Stimulated activated CD4-positive, alpha-beta T cell treated with anti-CD3 and anti-CD28 coated beads, TNF-alpha, amount 100 ng/mL, for 4 hours (primary cell): ENCODE measurements around the gene BLM.

ENCODE experiments used
- DNase-seq, 3 experiments: peaks; one replicate each; pipeline ENCODE4 v3.0.0-alpha.2; 2020; ENCODE audit warnings: low read depth in 3 of 3

The BLM gene

DNA sequence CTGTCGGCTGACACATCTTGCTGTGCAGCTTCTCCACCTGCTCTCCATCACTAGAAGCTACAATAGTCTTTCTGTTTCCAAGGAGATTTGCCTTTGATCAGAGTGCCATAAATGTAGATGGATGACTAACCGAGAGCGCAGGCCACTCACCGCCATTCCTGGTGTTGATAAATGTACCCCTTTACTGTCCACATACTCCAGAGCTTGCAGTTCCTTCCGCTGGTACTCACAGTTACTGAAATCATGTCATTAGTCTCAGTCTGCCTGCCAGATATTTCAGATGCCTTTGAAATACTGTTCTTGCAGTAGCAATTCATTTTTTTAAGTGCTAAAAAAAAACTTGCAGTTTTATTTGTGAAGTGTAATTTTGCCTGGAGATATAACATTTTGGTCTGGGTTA is 72.3 kb downstream of the BLM start:
- DNase-seq = no peak

DNA sequence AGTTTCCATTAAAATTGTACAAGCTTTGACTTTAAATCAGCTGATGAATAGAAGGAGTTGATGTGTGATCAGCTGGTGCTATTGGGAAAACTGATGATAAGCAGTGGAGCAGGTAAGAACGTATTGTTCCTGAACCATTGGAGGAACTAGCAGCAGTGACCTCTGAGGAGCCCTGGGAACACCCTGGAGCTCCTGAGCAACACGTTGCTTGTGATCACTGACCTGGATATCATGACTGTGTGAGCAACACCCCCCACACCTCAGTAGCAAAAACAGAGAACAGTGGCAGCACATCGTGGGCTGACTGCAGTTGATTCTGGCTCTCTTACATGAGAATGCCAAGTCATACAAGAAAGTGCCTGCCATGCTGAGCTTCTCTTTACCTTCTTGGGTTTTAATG is 72.9 kb downstream of the BLM start:
- DNase-seq = no peak

DNA sequence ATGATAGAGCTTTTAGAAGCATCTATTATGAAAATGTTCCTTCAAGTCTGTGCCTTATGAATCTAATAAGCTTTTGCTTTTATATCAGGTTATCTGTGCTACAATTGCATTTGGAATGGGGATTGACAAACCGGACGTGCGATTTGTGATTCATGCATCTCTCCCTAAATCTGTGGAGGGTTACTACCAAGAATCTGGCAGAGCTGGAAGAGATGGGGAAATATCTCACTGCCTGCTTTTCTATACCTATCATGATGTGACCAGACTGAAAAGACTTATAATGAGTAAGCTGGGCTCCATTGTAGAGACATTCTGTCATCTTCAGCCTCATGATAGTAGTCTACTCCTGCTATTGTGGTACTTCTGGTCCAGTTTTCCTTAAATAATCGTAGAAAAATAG is 73.4 kb downstream of the BLM start:
- DNase-seq = no peak

DNA sequence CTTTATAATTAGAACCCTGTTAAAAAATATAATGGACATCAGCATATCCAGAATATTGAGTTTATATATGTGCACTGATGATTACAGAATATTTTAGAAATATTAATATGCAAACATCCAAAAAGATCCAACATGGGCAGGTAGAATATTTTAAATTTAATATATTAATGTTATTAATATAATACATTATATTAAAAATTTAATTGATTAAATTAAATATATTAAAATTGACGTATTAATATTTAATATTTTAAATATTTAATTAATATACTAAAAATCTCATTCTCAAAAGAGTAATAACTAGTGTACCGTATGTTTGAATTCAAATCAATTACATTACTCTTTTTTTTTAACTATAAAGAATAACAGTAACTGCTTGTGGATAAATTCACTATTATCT is 77.4 kb downstream of the BLM start:
- DNase-seq = no peak

DNA sequence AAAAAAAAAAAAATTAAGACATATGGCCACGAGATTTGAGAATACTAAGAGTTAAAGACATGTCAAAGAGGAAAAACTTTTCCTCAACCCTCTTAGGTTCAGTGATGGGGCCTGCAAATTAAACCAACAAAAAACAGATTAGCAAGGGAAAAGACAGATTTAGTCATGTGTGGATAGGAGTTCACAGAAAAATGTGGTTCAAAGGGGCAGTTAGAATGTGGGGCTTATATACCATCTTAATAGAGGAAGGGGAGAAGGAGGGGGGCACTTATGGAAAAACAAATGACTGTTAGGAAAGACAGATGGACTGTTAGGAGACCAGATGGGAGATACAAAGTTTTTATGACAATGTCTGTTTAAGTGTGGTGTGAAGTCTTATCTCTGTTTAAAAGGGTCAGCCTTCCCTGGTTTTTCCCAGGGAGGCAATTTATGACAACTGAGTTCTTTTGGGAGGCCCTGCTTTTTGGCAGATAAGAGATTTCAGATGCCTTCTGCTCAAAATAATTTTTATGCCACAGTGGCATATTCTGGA is 82.6 kb downstream of the BLM start:
- no peak for DNase-seq

DNA sequence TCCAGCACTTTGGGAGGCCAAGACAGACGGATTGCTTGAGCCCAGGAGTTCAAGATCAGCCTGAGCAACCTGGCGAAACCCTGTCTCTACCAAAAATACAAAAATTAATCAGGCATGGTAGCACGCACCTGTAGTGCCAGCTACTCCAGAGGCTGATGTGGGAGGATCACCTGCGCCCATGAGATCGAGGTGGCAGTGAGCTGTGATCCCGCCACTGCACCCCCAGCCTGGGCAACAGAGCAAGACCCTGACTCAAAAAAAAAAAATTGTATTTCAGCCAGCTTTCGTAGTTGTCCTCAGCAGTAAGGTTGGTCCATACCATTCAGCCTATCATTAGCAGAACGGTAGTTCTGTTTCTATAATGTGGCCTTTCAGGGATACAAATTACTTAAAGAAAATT is 84.7 kb downstream of the BLM start:
- no peak for DNase-seq

DNA sequence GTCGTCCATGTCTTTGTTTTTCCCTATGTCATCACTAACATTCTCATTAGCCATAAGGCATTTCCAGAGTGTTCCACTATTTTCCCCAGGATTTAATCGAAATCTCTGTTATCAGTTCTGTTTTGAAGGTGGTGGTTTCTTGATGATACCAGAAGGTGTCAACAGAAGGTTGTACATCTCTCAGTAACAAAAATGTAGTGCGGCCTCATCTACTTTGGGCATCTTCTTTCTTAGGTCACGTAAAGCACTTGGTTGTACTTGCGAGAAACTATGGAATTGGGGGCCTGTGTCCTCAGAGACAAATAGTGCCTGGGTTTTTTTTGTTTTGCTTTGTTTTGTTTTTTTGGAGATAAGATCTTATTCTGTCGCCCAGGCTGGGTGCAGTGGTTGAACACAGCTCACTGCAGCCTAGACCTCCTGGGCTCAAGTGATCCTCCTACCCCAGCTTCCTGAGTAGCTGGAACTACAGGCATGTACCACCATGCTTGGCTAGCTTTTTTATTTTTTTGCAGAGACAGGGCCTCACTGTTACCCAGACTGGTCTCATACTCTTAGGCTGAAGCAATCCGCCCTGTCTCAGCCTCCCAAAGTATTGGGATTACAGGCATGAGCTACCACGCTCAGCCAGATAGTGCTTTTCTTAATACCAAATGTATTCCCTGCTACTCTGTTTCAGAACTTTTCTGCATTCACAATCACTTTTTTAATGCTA is 90.1 kb downstream of the BLM start:
- DNase-seq = no peak

DNA sequence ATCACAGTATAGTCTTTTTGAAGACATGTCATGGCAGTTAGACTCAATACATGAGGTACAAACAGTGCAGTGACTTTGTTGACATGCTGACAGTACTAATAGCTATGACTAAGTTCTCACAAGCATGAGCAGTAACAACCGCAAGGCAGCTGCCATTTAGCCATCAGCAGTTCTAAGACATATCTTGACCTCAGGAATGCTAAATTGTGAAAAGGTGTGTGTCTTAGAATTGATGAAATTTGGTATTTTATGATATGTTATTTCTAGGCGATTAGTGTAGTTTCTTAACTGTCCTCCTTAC is 90.6 kb downstream of the BLM start:
- DNase-seq = no peak

DNA sequence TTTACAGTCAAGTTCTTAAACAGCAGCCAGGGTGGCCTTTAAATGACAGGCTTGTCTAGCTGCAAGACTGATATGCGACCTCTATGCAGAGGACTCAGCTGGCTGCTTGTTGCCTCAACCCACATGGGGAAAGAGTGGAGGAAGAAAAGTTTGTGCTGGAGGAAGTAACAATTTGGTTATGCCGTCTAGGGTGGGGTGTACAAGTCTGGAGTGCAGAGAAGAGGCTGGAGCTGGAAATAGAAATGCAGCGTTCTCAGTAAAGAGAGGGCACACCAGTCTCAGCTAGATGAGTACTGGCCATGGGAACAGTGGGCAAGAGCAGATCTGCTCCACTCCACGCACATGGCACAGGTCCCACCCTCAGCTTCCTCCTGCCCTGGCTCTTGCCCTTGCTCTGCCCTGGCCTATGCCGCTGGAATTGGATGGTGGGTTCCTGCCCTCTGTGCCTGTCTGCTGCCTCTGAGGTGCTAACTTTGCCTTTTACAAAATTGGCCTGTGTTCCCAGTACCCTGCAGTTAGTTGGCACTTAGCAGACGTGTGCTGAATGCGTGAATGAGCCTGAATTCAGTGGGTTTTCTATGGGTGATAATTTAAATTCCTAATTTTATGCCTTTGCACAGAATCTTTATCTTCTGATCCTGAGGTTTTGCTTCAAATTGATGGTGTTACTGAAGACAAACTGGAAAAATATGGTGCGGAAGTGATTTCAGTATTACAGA is 91.5 kb downstream of the BLM start:
- no peak for DNase-seq

DNA sequence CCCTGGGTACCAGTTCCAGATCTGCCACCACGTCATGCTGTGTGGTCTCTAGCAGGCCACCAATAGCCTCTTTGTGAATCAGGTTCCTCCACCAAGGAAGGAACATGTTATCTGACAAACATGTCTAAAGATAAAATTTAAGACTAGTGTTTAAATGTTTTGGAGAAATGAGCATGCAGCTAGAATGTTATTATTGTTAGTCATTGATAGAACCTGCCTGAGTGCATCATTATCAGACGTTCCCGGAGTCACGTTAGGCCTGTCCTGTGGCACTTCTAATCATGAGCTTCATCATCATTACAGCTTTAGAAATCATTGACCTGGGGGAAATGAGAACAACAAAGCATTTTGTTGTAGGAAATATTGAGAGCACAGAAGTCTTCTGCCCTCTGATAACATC is 92.4 kb downstream of the BLM start:
- DNase-seq = no peak

DNA sequence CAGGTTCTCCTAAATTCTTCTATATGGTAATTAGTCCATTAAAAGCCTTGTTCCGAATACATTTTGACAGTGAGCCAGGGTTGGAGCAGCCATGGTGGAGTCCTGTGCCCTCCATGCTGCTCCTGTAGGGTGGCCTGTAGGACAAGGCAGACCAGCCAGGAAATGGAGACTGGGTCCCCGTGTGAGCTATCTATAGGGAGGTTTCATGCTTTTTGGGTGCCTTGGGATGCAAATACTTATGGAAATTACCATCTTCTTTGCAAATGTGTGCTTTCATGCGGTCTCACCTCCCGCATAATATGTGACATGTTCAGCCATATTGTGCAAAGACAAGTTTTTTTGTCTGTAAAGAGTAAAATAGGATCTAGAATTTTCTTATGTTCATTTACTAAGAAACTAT is 93.2 kb downstream of the BLM start:
- DNase-seq = no peak

DNA sequence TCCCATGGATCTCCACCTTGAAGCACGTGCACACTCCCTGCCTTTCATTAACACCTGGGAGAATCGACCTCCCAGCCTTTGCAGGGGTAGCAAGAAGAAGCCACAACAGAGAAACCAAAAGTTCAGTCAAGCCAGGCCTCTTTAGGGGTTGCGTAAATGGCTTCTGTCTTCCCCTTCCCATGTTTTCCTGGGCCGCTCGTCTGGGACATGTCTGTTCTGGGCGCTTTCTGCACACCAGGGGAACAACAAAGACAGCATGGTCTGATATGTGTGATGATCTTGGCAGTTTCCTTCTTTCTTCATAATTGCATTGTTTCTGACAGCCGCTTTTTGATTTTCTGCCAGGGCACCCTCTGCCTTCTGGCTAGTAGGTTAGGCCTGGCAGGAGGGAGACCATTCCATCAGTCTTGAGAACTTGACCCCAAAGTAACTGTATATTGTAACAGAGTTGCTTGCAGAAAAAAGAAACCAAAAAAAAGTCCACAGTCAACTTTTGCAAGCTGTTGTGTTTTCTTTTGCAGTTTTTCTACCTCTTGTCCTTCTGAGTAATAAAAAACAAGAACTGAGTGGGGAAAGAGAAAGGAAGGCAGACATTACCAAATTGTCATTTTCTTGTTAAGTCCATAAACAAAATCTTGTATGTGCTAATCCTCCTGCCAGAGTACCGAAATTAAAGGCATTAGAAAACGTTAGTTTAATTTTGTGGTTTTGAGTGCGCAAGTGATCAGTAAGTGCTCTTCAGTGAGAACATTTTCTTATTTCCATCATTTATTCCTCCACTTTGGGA is 95.2 kb downstream of the BLM start:
- no peak for DNase-seq

DNA sequence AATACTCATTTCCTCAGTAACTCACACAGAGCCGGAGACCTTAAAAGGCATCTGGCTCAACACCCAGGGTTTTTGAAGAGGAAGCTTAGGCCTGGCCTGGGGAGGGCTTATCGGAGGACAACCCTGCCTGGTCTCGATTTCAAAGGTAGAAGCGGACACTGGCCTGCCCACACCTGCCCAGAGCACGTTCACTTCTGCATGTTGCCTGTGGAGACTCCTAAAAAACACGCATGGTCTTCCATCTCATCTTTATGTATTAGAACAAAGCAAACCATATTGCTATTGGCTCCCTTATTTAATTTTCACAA is 95.8 kb downstream of the BLM start:
- no peak for DNase-seq

DNA sequence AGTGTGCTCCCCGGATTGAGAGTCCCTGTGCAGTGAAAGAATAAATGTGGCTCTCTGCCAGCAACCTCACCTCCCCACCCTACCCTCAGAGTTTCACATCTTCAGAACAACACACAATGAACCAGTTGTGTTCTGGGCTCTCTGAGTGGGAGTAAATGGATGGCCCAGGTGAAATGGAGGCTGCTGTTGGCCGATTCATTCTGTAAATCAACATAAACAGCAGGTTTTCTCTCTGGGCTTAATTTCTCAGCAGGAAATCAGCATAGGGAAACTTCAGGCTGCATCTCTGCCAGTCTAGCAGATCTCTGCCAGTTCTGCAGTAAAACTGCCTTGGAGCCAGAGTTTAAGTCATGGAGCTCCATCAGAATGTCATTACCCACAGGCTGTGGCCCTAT is 96.6 kb downstream of the BLM start:
- DNase-seq = no peak

DNA sequence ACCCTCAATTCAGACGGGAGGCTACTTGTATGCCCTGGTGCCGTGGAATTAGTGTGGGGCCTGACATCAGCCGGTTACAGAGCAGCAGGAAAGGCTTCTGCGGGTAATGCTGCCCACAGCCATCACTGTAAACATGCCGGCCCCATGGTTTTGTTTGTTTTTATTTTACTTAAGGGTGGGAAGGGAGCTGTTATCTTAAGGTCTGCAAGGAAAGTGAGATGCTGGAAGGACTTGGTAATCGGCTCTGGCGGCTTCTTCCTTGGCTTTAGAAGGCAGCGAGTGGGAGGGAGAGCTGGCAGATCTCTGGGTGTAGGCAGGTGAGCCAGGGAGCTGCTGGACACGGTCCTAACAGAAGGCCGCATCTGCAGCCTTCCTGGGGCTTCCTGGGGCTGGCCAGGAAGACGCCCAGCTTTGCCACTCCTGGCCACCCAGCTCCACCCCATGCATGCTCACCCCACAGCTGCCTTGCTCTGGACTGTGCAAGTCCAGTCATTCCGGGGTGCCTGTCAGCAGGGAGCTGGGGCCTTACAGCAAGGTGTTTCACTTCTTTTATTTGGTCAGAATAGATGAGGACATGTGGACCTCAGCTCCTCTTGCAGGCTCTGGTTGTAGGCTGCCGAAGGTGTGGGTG is 97.2 kb downstream of the BLM start:
- no peak for DNase-seq

DNA sequence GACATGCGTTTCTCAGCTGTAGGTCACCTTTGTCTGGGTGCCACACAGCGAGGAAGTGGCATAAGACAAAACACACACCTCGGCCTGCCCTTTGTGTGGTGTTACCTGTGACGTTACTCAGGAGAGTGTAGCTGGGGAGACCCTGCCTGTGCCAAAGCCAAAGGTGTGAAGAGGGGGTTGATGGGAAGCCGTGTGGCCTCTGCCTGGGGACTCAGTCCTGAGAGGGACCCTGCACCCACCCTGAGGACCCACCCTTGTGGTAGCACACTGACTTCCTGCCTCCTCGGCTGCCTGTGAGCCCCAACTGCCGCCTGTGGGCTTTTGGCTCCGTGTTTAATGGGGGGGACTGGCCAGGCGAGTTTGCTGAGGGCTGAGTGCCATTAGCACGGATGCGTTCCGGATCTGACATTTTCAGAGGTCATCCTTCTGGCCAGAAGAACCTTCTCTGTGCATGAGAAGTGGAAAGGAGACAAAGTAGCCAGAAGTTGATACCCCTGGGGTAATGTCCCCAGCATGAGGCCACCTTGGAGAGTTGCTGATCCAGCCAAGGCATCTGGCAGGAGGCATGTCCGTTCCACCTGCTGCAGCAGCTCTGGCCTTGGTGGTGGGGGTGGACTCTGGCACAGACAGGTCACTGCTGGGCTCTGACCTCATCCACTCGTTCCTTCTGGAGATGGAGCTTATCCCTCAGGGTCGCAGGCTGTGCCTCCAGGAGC is 99.4 kb downstream of the BLM start:
- DNase-seq = no peak

DNA sequence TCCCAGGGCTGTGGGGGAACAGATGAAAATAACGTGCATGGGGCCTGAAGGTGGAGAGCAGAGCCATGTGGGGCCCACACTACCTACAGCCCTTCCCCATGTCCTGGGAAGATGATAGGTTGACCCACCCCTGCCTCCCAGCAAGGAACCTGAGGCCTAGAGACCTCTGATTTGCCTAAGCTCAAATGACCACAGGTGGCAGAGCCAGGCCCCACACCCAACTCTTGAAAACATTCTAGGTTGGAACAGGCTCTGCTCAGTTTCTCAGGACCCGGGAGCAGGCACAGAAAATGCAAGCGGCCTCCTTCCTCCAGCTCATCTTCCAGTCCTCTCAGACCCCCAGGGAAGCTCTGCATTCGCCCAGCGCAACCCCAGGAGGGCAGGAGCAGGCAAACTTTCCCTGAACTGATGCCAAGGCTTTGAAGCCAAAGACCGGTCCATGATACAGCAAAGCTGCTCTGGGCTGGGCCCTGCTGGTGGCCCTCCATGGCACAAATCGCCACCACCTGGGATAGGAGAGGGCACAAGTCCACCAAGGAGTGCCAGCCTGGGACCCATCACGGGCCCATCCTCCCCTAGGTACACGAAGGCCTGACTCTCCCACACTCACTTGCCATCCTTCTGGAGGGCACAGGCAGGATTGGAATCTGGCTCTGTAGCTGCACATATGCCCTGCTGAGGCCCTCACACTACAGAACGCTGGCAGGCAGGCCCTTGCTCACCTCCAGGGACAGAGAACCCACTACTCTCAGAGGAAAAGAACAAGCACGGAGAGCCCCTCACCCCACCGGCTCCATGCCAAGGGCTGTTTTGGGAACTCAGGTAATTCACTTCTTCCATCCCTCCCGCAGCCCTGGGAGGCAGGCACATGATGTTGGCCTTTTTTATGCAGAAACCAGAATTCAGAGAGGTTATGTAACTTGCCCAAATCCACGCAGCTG is 100.2 kb downstream of the BLM start:
- no peak for DNase-seq

DNA sequence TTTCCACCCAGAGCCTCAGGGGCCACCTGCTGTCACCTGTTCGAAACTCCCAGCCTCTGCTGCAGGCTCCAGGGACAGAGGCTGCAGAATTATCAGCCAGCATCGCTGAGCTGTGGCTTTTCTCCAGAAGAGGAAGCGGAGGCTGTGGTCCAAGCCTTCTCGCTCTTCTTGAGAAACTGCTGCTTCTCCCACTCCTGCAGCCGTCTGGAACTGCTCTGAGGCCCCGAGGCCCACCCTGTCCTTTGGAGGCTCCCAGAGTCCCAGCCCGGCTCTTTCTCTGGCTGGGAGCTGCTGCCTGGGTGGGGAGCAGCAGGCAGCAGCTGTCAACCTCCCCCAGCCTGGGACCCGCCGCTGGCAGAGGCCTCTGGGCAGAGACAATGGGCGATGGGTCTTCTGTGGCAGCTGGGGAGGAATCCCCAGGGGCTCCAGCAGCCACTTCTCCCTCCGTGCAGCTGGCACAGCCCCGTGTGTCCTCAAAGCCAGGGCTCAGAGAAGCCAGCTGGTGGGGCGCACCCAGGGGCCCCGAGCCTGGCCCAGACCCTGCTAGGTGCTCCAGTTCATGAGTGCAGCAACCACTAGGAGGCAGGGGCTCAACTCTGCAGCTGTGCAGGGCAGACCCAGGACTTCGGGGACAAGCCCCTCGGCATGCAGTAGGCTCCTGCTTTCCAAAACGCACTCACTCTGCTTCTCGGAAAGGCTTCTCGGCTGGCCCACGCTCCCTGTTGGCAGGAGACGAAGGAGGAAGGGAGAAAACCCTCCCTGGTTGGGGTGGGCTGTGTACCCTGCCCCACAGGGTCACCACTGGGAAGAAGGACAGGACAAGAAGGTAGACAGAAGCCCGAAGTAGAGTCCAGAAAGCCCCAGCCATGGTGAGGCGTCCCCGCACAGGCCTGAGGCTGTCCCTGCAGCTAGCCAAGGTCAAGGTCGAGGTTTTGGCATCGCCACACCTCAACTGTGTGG is 101.4 kb downstream of the BLM start:
- DNase-seq = peak in 1 of 3 experiments; percentile 17

DNA sequence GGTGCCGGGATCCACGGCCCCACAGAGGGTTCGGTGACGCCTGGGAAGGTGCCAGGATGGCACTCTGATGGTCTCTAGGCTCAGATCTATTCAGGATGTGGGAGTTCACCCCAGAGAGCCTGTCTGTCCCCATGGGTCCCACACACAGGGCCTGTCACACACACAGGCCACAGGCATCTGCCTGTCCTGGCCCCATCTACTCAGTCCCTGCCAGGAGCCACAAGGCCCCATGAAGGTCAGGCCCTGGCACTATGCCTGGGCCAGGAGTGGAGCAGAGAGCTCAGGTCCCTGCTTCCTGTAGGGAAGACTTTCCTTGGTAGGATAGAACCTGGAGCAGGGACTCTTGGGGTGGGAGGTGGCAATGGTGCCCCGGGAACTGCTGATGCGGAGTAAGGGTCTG is 102.2 kb downstream of the BLM start:
- DNase-seq = no peak

DNA sequence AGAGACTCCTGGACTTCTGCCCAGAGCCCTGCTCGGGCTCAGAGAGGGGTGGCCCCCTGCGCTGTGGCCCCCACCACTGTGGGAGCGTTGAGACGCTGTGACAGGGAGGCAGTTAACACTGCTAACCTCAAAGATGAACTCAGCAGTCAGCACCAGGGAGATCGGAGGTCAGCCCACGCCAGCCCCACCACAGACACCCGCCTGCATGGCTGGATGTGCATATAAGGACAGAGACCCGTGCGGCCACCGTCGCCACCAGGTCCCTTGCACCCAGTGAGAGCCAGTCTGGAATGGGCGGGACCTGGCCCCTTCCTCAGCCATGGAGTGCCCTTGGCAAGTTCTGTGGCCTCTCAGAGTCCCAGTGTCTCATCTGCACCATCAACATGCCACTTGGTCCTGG is 102.7 kb downstream of the BLM start:
- DNase-seq = no peak
